Astrocyte of the hippocampus (primary cell): Measurements from ENCODE around the gene PCCA.
"Not testable (repeated sequence)": the region's sequence is repeated elsewhere in the genome, so short reads cannot be mapped to it uniquely, and the experiment has no call there.

ENCODE experiments used
- DNase-seq: peaks from one replicate; pipeline ENCODE4 v3.0.0; 2011; ENCODE audit warnings: low read depth, low spot score

PCCA gene

DNA sequence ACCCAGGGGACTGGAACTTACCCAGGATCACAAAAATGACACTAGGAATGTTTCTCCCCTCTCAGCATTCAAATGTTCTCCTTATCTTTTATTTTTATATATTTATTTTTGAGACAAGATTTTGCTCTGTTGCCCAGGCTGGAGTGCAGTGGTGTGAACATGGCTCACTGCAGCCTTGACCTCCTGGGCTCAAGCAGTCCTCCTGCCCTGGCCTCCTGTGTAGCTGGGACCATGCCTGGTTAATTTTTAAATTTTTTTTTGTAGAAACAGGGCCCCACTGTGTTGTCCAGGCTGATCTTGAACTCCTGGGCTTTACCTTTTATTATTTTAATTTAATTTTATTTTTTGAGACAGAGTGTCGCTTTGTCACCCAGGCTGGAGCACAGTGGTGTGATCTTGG lies 108.2 kb downstream of the PCCA start:
- no peak for DNase-seq

DNA sequence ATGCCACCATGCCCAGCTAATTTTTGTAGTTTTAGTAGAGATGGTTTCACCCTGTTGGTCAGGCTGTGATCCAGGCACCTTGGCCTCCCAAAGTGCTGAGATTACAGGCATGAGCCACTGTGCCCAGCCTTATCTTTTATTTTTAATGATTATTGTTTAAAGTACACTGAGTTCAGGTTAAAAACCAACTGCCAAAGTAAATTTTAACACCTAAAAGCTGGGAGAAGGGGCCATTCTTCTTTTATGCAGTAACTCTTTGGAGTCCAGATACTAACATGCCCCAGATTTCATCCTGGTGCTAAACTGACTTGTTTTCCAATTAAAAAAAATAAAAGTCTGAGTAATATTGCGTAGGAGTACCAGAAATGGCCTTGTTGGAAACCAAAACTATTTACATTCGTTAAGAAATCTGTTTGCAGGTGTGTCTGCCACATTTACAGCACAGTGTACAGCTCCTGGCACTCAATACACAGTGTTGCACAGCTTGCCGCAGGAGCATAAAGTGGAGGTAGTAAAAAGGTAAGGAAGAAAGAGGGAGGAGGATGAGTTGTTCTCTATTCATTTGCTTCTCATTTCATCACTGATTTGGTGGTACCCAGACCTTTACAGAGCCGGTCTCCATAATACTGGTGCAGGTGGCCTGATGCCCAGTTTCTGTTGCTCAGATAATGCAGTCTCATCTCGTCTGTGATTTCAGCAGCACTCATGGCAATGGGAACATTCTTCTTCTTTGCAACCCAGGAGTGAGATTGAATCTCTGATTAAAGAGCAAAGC lies 108.9 kb downstream of the PCCA start:
- DNase-seq: no peak

DNA sequence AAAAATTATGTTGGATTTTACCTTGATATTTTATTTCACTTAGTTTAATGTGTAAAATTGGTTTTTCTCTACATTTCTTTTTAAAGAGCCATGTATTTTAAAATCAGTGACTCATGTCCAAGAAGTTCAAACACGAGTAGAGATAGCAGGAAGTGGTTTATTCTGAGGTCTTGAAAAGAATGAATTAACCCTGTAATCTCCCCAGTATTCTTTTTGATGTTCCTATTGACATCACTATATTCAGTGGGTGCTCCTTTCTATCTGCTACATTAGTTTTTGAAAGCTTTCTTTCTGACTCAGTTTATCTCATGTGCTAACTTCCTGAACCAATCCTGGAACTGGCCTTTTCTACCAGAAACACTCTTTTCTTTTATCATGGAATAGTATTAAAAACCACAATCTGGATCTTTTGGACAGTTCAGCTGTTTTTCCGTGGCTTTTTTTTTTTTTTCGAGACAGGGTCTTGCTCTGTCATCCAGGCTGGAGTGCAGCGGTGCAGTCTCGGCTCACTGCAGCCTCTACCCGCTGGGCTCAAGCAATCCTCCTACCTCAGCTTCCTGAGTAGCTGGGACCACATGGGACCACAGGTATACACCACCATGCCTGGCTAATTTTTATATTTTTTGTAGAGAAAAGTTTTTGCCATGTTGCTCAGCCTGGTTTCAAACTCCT lies 114.9 kb downstream of the PCCA start:
- DNase-seq: peak; percentile 50

DNA sequence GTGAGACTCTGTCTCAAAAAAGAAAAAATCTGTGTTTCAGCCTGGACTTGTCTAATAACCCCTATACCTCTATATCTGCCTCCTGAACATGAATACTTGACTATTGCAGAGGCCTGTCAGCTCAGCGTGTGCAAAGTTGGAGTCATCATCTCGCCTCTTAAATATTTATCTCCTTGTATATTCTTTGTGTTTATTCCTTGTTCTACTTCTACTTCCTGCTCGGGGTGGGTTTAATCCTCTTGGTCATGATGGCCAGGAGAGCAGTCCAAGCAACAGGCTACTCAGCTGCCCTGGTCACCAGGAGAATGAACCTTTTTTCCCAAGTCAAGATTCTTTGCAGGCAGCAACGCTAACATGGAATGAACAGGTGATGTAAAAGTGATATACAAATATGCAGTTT lies 119.1 kb downstream of the PCCA start:
- no peak for DNase-seq

DNA sequence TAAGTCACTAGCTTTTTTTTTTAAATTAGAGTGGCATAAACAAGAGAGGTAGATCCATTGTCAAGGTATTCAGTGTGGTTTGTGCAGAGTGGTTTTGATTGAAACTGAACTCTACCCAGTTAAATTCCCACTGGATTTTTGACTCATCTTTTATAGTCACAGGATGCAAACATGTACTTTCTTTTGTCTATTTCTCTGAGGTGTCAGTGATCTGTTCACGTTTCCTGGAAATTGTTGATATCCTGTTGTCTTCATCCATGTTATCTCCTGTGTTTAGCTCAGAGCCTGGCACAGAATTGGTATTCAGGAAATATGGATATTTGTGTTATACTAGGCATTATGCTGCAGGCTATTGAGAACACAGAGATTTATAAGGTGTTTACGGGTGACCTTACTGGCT lies 119.7 kb downstream of the PCCA start:
- DNase-seq: no peak

DNA sequence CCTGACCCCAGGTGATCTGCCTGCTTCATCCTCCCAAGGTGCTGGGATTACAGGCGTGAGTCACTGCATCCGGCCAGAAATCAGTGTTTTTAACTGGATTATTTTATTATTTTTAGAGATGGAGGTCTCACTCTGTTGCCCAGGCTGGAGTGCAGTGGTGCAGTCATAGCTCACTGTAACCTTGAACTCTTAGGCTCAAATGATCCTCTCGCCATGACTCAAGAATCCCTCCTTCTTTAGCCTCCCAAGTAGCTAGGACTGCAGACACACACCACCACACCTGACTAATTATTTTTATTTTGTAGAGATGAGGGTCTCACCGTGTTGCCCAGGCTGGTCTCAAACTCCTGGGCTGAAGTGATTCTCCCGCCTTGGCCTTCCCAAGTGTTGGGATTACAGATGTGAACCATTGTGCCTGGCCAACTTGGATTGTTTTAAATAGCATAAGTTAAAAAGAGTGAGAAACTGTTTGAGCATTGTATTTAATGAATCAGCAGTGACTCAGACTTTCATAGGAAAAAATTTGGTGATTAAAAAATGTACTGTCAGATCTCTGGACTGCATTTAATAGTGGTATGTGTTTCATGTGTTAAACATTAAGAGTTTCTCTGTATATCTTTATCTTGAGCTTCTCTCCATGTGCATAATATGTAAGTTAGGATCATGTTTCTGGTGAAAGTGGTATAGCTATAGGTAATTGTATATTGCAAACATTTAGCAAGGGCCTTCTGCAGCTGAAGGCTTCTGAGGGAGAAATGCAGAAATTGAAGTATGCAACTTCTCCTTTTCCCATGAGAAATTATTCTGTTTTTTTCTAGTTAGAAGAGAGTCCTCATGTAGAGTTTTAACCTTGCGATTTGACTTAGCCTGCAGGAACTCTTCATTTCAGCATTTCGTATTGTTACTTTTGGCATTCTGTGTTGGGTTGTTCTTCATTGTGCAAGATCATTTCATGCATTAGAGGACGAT lies 121.2 kb downstream of the PCCA start:
- peak; percentile 39 for DNase-seq

DNA sequence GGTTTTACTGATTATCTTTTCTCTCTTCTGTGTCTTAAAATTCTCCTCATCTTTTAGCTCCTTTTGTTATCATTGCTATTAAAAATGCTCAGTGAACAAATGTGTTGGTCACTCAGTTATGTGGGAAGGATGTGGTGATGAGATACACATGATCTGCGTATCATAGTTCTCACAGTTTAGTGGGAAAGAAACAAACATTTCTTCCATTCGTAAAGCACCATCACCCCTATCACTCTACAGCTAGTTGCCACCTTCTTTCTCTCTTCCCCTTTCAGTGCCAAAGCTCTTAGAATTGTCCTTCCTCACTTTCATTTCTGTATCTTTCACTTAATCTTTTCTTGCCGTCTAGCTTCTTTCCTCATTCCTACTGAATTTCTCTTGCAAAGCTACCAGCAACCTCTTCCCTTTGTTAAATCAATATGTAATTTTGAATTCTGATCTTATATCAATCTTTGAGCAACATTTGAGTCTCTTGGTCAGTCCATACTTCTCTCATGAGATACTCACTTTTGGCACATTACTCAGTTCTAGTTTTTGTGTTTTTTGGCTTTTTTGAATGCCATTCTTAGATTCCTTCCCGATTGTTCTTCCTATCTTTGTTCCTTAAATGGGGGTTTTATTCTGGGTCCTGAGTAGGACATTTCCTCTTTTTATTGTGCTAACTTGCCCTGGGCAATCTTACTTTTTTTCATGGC lies 122.3 kb downstream of the PCCA start:
- peak; percentile 24 for DNase-seq

DNA sequence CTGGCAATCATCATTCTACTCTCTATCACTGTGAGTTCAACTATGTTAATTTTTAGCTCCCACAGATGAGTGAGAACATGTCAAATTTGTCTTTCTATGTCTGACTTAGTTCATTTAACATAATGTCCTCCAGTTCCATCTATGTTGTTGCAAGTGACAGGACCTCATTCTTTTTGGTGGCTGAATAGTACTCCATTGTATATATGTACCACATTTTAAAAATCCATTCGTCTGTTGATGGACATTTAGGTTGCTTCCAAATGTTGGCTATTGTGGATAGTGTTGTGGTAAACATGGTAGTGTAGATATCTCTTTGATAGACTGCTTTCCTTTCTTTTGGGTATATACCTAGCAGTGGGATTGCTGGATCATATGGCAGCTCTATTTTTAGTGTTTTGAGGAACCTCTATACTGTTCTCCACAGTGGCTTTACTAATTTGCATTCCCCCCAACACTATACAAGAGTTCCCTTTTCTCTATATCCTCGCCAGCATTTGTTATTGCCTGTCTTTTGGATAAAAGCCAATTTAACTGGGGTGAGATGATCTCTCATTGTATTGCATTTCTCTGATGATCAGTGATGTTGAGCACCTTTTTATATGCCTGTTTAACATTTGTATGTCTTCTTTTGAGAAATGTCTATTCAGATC lies 124.1 kb downstream of the PCCA start:
- DNase-seq: no peak

DNA sequence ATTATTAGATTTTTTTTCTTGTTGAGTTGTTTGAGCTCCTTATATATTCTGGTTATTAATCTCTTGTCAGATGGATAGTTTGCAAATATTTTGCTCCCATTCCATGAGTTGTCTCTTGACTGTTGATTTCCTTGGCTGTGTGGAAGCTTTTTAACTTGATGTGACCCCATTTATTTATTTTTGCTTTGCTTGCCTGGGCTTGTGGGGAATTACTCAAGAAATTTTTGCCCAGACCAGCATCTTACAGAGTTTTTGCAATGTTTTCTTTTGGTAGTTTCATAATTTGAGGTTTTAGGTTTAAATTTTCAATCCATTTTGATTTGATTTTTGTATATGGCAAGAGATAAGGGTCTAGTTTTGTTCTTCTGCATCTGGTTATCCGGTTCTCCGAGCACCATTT lies 124.7 kb downstream of the PCCA start:
- no peak for DNase-seq

DNA sequence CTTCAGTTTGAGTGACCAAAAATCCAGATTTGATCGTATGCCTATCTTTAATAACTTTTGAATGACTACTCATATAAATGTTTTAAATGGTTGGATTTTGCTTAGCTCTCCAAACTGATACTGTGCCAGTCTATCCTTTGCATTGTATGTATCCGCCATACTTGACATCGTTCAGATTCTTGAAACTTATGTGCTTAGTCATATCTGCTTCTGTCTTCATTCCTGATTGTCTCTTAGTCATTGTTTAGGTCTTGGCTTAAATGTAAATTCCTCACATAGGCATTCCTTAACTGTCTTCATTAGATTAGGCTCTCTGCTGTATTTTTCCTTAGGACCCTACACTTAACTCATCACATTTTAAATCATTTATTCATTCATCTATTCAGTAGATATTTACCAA lies 126.0 kb downstream of the PCCA start:
- DNase-seq: peak; percentile 50

DNA sequence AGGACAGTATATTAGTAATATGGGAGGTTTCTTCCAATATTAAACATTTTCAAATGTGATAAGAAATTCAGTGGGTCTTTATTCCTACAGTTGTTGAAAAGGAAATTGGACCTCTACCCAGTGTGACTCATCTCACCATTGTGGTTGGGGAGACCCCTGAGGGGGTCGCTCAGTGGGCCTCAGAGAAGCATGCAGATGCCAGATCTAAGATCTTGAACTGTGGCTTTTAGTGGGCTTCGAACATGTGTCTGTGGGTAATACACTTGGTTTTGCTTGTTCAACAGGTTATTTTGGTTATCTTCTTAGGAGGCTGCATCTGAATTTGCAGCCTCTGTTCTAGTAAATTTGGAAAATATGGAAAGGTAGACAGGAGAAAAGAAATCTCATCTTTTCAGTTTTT lies 132.3 kb downstream of the PCCA start:
- DNase-seq: no peak

DNA sequence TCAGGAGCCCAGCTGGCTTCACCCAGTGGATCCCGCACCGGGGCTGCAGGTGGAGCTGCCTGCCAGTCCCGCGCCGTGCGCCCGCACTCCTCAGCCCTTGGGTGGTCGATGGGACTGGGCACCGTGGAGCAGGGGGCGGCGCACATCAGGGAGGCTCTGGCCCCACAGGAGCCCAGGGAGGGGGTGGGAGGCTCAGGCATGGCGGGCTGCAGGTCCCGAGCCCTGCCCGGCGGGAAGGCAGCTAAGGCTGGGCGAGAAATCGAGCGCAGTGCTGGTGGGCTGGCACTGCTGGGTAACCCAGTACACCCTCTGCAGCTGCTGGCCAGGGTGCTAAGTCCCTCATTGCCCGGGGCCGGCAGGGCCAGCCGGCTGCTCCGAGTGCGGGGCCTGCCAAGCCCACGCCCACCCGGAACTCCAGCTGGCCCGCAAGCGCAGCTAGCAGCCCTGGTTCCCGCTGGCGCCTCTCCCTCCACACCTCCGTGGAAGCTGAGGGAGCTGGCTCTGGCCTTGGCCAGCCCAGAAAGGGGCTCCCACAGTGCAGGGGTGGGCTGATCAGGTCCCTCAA lies 135.2 kb downstream of the PCCA start:
- not testable (repeated sequence) for DNase-seq

DNA sequence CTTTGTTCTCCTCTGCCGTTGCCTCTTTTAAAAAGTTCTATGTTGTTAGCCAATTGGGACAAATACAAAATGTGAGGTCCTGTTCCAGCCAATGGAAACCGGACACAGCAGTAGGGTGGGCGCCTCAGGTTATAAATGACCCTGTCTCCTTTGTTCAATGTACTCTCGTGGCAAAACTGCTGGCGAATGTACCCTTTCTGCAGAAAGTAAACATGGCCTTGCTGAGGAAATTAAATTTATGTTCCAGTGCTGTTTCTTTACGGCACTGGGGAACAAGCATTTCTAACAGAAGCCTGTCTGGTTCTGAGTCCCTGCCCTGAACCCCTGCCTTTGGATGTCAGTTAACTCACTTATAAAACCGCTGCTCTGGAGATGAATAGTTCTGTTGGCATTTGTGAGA lies 140.7 kb downstream of the PCCA start:
- DNase-seq: no peak

DNA sequence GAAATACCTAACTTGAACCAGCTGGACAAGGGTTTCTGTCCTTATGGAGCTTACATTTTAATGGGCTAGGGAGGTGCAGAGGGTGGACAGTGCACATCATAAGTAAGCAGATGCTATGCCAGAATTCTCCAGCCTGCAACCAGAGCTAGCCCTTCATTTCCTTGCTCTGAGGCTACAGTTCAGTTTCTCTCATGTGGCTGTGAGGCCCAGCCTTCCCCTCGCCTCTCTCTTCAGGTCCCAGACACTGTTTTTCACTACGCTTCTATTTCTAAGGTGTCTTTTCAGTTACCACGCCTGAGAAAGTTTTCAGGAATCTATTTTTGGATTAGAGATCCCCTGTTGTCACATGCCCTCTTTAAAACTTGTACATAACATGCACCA lies 141.9 kb downstream of the PCCA start:
- no peak for DNase-seq

DNA sequence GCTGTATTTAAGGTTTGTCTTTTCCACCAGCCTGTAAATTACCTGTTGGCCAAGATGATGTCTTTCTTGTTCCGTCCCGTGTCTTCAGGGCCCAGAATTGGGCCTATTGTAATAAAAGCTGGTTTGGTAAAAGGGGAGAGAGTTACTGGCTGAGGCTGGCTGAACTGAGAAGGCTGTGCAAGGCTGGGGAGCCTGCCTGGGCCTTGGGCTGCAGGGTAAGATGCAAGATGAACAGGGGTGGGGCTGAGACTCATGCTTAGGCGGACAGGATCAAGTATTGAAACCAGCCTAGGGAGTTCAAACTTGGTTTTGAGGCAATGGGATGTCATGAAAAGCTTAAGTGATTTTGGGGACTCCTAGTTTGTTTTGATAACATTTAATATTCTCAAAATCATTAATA lies 142.3 kb downstream of the PCCA start:
- no peak for DNase-seq

DNA sequence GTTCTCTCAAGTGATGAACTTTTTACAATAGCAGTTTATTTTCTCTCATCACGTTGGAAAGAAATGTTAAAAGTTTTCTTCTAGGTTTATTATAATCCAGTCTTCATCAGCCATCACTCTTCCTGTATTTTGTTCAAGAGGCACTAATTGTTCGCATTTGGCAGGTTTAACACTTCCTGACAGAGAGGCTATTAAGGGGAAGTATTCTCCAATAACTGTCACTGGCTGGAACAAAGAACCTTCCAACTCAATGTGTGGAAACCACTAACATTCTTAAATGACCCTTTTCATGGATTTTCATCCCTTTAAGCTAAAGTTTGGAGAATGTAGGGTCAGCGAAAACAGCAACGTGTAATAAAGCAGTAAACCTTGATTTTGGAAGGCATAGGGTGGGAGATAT lies 145.1 kb downstream of the PCCA start:
- peak; percentile 21 for DNase-seq

DNA sequence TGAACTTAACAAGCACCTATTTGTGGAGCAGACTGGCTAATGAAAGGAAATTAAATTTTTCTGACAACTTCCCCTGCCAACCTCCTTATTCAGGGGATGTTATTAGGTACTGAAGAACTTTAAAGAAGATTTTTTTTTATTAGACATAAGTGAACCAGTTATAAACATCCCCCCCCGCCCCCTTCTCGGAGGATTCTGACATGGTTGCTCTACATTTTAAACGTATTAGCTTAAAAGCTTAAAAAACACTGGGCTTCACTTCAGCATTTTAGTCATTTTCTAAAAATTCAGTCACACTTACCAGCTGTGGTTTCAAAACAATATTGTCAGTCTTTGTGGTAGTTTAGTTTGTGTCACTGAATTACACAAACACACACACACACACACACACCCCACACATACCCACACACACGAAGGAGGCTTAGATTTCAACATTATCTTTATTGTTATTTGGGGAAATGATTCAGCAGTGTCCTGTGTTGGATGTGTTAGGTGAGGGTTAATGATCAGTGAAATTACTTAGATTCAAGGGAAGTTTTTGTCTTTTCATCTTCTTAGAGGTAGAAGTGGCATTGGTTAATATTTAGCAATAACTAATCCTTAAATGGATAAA lies 145.7 kb downstream of the PCCA start:
- DNase-seq: peak; percentile 37

DNA sequence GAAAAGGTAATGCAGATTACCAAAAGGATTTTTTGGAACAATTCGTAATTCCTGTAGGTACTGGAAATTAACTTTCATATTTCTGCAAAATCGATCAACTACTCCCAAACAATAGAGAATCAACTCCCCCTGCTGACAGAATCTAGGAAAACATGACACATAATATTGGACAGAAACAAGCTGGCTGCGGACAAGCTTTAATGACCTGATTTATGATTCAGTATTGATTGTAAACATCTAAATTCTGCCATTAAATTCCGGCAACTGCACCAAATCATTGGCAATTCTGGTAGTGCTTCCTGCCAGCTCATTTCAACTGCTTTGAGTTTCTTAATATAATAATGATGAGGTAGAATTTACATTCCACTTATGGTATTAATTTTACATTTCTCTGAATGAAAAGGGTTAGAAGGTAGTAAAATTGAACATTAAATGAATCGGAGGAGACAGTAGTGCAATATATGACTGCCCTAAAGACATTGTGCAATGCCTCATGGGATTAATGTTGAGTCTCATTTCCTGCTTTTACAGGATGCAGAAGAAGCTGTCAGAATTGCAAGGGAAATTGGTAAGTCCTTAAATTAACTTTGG lies 146.5 kb downstream of the PCCA start:
- peak; percentile 71 for DNase-seq

DNA sequence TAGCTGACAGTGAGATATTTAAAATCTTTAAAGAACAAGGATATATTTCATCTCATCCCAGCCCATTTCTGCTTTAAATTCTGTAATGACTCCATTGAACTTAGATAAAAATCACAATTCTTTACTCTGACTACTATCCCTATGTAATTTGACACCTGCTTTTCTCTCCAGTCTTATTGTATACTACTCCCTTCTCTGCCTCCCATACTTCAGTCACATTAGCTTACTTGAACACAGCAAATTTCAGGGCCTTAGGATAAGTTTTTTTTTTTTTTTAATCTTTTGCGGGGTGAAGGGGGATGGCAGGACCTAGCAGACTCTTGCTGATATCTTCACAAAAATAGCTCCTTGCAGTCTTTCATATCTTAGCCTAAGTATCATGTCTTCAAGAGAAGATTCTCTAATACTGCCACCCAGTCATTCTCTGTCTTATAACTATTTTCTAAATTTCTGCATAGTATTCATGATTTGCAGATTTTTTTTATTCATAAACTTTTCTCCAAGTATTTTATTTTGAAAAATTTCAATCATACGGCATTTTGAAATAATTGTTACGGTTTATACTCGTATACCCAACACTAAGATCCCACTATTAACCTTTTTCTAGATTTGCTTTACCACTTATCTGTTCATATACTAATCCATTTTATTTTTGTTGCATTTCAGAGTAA lies 151.4 kb downstream of the PCCA start:
- no peak for DNase-seq
